GM12891 (cell line): ENCODE results near the gene LPAR5.
A peak's percentile ranks its signal among the peaks of the same experiment; 100 is the strongest.

ENCODE experiments used
- DNase-seq: peaks from one replicate; pipeline ENCODE4 v3.0.0; 2011; ENCODE audit warnings: low spot score; ENCODE audit not compliant: insufficient read length
- FAIRE-seq: peaks from 2 replicates; lab custom pipeline; 2011; peaks lifted over from hg19 to GRCh38; lab: Jason Lieb, UNC
- PAX5 ChIP-seq: IDR thresholded peaks from 2 replicates; pipeline ENCODE4 v1.6.1; 2011; ENCODE audit warnings: low read length, moderate library complexity, mild to moderate bottlenecking; ENCODE audit not compliant: insufficient read depth, severe bottlenecking
- POLR2A ChIP-seq: IDR thresholded peaks from 2 replicates; pipeline ENCODE4 v1.6.1; 2011; ENCODE audit warnings: low read depth, low read length, control low read depth
- POLR2AphosphoS5 ChIP-seq: IDR thresholded peaks from 2 replicates; pipeline ENCODE4 v1.6.1; 2011; ENCODE audit warnings: low read depth, low read length, control low read depth
- POU2F2 ChIP-seq: IDR thresholded peaks from 2 replicates; pipeline ENCODE4 v1.6.1; 2011; ENCODE audit warnings: low read depth, mild to moderate bottlenecking, control low read depth, low read length, moderate library complexity
- SPI1 ChIP-seq: IDR thresholded peaks from 2 replicates; pipeline ENCODE4 v1.6.1; 2011; ENCODE audit warnings: low read depth, low read length, control low read depth
- TAF1 ChIP-seq: IDR thresholded peaks from 2 replicates; pipeline ENCODE4 v1.6.1; 2011; ENCODE audit warnings: low read depth, low read length, control low read depth

LPAR5 gene

GRCh38 chr12:6653342-6653741 lies 17.6 kb upstream of the LPAR5 start:
- TF ChIP-seq TAF1 (no peak), POLR2AphosphoS5 (no peak), PAX5 (no peak), POU2F2 (no peak), POLR2A (no peak), SPI1 (no peak)
- FAIRE-seq: peak; percentile 16
- no peak for DNase-seq

DNA sequence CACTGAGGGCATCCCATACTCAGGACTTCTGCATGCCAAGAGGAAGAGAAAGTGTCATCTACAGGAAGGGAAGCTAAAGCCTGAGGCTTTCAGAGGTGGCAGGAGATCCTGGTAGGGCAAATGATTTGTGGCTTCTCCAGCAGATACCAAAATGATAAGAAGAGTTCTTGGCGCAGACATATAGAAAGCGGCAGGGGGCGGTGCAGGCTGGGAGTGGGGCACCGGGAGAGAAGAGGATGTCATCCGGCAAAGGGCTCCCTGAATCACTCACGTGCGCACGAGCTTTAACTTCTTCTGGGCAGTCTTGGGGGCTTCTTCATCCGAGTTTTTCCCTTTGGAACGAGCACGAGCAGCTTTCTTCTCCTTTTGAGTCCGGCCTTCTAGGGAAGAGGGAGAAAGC lies 16.6 kb upstream of the LPAR5 start:
- DNase-seq: no peak
- TF ChIP-seq PAX5 (no peak), POU2F2 (no peak)
- FAIRE-seq: no peak

- FAIRE-seq (no peak), DNase-seq (no peak)
- TF ChIP-seq PAX5: no peak
- TF ChIP-seq TAF1: no peak
- TF ChIP-seq POLR2A: no peak
- TF ChIP-seq POLR2AphosphoS5: no peak
- no peak for TF ChIP-seq POU2F2
- no peak for TF ChIP-seq SPI1
These were observed 15.1 kb upstream of the LPAR5 start for GRCh38 chr12:6650832-6651231.

GRCh38 chr12:6647083-6647604 lies 11.4 kb upstream of the LPAR5 start, which contains the start of gene ACRBP:
Gene ACRBP, minus strand, starts transcription at chr12:6647432. Its CDS starts 66 bp downstream, at chr12:6647366.
- DNase-seq (no peak), FAIRE-seq (no peak)
- TF ChIP-seq POU2F2: no peak

DNA sequence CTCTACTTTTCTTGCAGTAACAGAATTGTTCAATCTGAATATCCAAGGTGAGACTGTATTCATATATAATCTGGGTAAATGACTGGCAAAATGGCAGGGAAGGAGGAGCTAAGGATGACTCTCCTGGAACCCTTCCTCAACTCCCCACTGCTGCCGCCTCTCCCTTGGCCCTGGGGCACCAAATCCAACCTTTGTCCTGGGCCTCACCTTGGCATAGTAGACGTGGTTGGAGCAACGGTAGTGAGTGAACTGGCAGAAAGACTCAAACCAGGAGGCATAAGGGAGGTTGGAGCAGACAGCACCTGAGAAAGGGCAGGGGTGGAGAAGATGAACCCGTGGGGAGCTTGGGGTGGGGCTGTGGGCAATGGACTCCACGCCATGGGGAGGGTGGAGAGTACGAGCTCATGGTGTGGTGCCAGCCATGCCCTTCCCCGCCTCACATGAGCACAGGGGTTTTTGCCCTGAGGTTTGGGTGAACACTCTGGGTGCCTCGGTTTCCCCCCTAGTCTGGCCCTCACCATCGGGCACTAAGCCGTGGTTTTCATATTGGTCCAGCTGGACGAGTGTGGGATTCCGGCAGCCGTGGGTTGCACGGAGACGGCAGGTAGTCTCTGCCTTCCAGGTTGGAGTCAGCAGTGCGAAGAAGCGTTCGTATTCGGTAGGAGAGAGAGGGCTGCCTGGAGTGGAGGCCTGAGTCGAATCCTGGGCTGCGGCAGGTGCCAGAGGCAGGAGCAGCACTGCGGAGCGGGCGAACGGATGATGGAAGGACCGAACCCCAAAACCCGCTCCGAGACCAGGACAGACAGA lies 10.7 kb upstream of the LPAR5 start:
- no peak for DNase-seq
- FAIRE-seq: peak; percentile 28
- TF ChIP-seq POLR2AphosphoS5: no peak

- DNase-seq (no peak), FAIRE-seq (peak; percentile 40)
- TF ChIP-seq POLR2A (no peak), PAX5 (no peak), POU2F2 (no peak)
These were observed 9.1 kb upstream of the LPAR5 start for GRCh38 chr12:6644903-6645302.

- TF ChIP-seq SPI1 (peak; percentile 86), POLR2A (no peak)
- DNase-seq: no peak
- FAIRE-seq: no peak
These were observed 8.5 kb upstream of the LPAR5 start for GRCh38 chr12:6644257-6644596.

DNA sequence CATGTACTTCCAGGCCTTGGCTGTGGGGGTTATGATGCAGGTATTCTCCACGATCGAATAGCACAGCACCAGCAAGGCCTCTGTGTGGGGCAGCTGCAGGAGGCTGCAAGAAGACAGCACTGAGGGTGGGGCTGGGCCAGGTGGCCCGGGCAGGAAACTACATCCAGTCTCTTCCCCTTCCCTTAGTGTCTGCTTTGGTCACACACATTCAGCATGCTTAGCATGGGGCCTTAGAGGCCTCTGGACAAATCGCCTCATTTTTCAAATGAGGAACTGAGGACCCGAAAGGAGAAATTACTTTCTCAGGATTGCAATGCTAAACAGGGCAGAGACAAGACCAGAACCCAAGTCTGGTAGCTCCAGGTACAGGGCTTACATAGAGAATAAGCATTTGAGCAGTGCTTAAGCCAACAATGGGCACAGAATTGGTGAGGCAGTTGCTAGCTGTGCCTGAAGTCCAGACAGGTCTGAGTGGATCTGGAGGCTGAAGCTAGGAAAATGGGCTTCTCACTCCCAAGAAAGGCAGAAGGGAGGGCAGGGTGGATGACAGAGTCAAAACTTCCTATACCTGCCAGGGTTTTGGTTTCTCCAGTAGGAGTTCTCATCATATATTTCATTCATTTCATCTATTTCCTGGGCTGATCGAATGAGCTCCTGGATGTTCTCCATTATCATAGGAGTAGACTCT lies 8.0 kb upstream of the LPAR5 start:
- DNase-seq (no peak), FAIRE-seq (peak; percentile 33)
- no peak for TF ChIP-seq POLR2A
- TF ChIP-seq SPI1: peak; percentile 82

GRCh38 chr12:6641131-6641530 lies 5.4 kb upstream of the LPAR5 start:
- no peak for TF ChIP-seq POLR2AphosphoS5
- no peak for TF ChIP-seq POU2F2
- TF ChIP-seq SPI1: no peak
- TF ChIP-seq TAF1: no peak
- no peak for TF ChIP-seq POLR2A
- no peak for TF ChIP-seq PAX5
- DNase-seq (no peak), FAIRE-seq (no peak)

DNA sequence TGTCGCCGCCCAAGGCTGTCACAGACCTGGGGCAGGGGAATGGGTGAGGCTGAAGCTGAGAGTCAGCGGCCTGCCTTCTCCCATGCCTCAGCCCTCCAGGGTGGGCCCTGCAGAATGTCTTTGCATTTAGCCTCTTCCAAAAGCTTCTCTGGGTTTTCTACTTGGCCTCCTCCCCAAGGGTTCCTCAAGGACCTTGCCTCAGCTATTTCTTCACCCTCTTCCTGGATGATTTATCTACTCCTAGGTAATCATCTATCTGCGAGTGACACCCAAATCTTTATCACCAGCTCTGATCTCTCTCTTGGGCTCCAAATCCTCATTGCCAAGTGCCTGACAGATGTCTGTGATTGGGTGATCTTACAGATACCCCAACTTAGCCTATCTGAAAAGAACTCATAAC lies 4.7 kb upstream of the LPAR5 start:
- TF ChIP-seq POLR2A (no peak), SPI1 (no peak), POU2F2 (no peak), PAX5 (no peak), TAF1 (no peak), POLR2AphosphoS5 (no peak)
- FAIRE-seq (no peak), DNase-seq (no peak)

- TF ChIP-seq POLR2A (no peak), POLR2AphosphoS5 (no peak), POU2F2 (no peak), TAF1 (no peak), SPI1 (no peak), PAX5 (no peak)
- FAIRE-seq (no peak), DNase-seq (no peak)
These were observed 3.5 kb upstream of the LPAR5 start for GRCh38 chr12:6639151-6639801.
